A549 (cell line): ENCODE data around the gene SYNPR. TPM values are rescaled to one million over a fixed set of nuclear protein-coding genes. Genes with fewer than 3 reads are reported as not detected.

ENCODE experiments used
- ATAC-seq, 2 experiments: fragments of 200-7000 bp in 1 of 2; fragments of >200 bp in 1 of 2; cut with Nextera tagmentation in 1 of 2; cut with Tn5 transposase in 1 of 2; 3 replicates each; pipeline versions ENCODE4 v1.8.0 to v1.9.1; 2018 to 2020; ENCODE audit warnings: mild to moderate bottlenecking in 1 of 2, moderate library complexity in 1 of 2
- CTCF ChIA-PET: fragments of 300-600 bp; sonication (Branson Sonifier 250); formaldehyde crosslinking; extraction: SDS; loops from one replicate; lab custom pipeline; 2021; ENCODE audit warnings: antibody characterized with exemption, inconsistent platforms; lab: Yijun Ruan, JAX
- POLR2A ChIA-PET: fragments of 350-600 bp; formaldehyde crosslinking; extraction: SDS; loops from one replicate; lab custom pipeline; 2021; ENCODE audit warnings: antibody characterized with exemption, inconsistent platforms; lab: Yijun Ruan, JAX
- DNase-seq, 2 experiments: peaks; one replicate each; pipeline versions ENCODE4 v3.0.0 to v3.0.0-alpha.2; 2011 to 2016; ENCODE audit warnings: low read depth in 1 of 2, low spot score in 1 of 2
- FAIRE-seq: peaks from 2 replicates; lab custom pipeline; 2011; peaks lifted over from hg19 to GRCh38; lab: Jason Lieb, UNC
- H3K27ac ChIP-seq, 2 experiments: fragments of >200 bp; sonication (Bioruptor Twin); formaldehyde crosslinking; 3 replicates each; pipeline ENCODE4 v1.5.1; 2016 to 2017
- H3K4me1 ChIP-seq: fragments of >200 bp; sonication (Bioruptor Twin); formaldehyde crosslinking; 3 replicates; pipeline ENCODE4 v1.6.1; 2016
- H3K4me2 ChIP-seq: fragments of >200 bp; sonication (Bioruptor Twin); formaldehyde crosslinking; 3 replicates; pipeline ENCODE4 v1.6.1; 2016
- H3K4me3 ChIP-seq: fragments of >200 bp; sonication (Bioruptor Twin); formaldehyde crosslinking; 3 replicates; pipeline ENCODE4 v1.5.1; 2016
- H3K9me3 ChIP-seq: fragments of >200 bp; sonication (Bioruptor Twin); formaldehyde crosslinking; 3 replicates; pipeline ENCODE4 v1.6.1; 2016
- BHLHE40 ChIP-seq: IDR thresholded peaks from 2 replicates; pipeline ENCODE4 v1.6.1; 2012; ENCODE audit warnings: low read depth, low read length, inconsistent platforms
- CTCF ChIP-seq: fragments of >200 bp; sonication (Bioruptor Twin); formaldehyde crosslinking; IDR thresholded peaks from 3 replicates; pipeline ENCODE4 v1.5.1; 2016
- FOSB ChIP-seq: fragments of 250-450 bp; sonication (Bioruptor Pico); IDR thresholded peaks from 2 replicates; pipeline ENCODE4 v1.5.0; 2020; ENCODE audit warnings: mild to moderate bottlenecking, moderate library complexity
- HMGXB4 ChIP-seq: fragments of 250-450 bp; sonication (Bioruptor Pico); IDR thresholded peaks from 2 replicates; pipeline ENCODE4 v1.5.0; 2021; ENCODE audit warnings: mild to moderate bottlenecking, moderate library complexity, borderline replicate concordance
- HOXB5 ChIP-seq: fragments of 250-450 bp; sonication (Bioruptor Pico); IDR thresholded peaks from 2 replicates; pipeline ENCODE4 v1.5.0; 2020; ENCODE audit warnings: mild to moderate bottlenecking, moderate library complexity
- JUN ChIP-seq, 2 experiments: fragments of >200 bp; sonication (Bioruptor Twin); formaldehyde crosslinking; IDR thresholded peaks; 2 replicates in 1 of 2; 3 replicates in 1 of 2; pipeline ENCODE4 v1.6.1; 2016 to 2017
- MYC ChIP-seq: IDR thresholded peaks from 2 replicates; pipeline ENCODE4 v1.6.1; 2012; ENCODE audit warnings: mild to moderate bottlenecking, inconsistent platforms, low read length, improper control_type of control experiment, borderline replicate concordance
- NR3C1 ChIP-seq: fragments of >200 bp; sonication (Bioruptor Twin); formaldehyde crosslinking; IDR thresholded peaks from 3 replicates; pipeline ENCODE4 v1.6.1; 2017
- PHF8 ChIP-seq: fragments of 200-600 bp; sonication (generic); IDR thresholded peaks from 2 replicates; pipeline ENCODE4 v1.6.1; 2016; ENCODE audit warnings: low read depth, mild to moderate bottlenecking, antibody characterized with exemption, moderate library complexity, borderline replicate concordance
- RAD21 ChIP-seq, 2 experiments: fragments of >200 bp in 1 of 2; sonication (Bioruptor Twin) in 1 of 2; formaldehyde crosslinking in 1 of 2; IDR thresholded peaks in 1 of 2; conservative IDR thresholded peaks in 1 of 2; 2 replicates in 1 of 2; 3 replicates in 1 of 2; pipeline ENCODE4 v1.6.1; 2012 to 2018; ENCODE audit warnings: inconsistent platforms in 1 of 2
- RARB ChIP-seq: fragments of 250-450 bp; sonication (Bioruptor Pico); IDR thresholded peaks from 2 replicates; pipeline ENCODE4 v1.8.0; 2021; ENCODE audit warnings: mild to moderate bottlenecking, moderate library complexity
- REST ChIP-seq: fragments of 200-600 bp; sonication (generic); IDR thresholded peaks from 2 replicates; pipeline ENCODE4 v1.6.1; 2016; ENCODE audit warnings: antibody characterized with exemption, mild to moderate bottlenecking, moderate library complexity
- RFX5 ChIP-seq: fragments of 450-650 bp; IDR thresholded peaks from 2 replicates; pipeline ENCODE4 v1.7.1; 2014; ENCODE audit warnings: antibody characterized with exemption, mild to moderate bottlenecking, moderate library complexity
- SMC3 ChIP-seq: fragments of >200 bp; sonication (Bioruptor Twin); formaldehyde crosslinking; IDR thresholded peaks from 3 replicates; pipeline ENCODE4 v1.6.1; 2018; ENCODE audit warnings: inconsistent platforms
- TFCP2L1 ChIP-seq: fragments of 250-450 bp; sonication (Bioruptor Pico); IDR thresholded peaks from 2 replicates; pipeline ENCODE4 v1.5.0; 2021; ENCODE audit warnings: mild to moderate bottlenecking
- ZFP36 ChIP-seq: fragments of 450-650 bp; IDR thresholded peaks from 2 replicates; pipeline ENCODE4 v1.6.1; 2014; ENCODE audit warnings: borderline replicate concordance; ENCODE audit not compliant: partially characterized antibody
- ZSCAN20 ChIP-seq: fragments of 250-450 bp; sonication (Bioruptor Pico); IDR thresholded peaks from 2 replicates; pipeline ENCODE4 v1.8.0; 2022; ENCODE audit warnings: mild to moderate bottlenecking, moderate library complexity
- WGBS: methylation state at CpG from one replicate; pipeline ENCODE4 v1.1.6; 2017; ENCODE audit errors: missing lambda C conversion rate; 5-methylcytosine and 5-hydroxymethylcytosine counted together
- polyA plus RNA-seq, 4 experiments: library from polyadenylated mRNA; depleted of rRNA in 3 of 4; stranded (reverse); fragments of >200 nt; fragmentation: RNase III in 1 of 4; extraction: RNeasy Plus Mini Kit Qiagen cat#74134 plus additional on column Dnase treatment in 1 of 4; gene quantifications; 2 replicates in 3 of 4; 3 replicates in 1 of 4; pipeline ENCODE4 v1.2.3, GENCODE V29; 2011 to 2017

SYNPR gene
- polyA plus RNA-seq, 2 of the 4 experiments (the other 2 are of a cell fraction) = not detected

GRCh38 chr3:63344661-63345060, 66.6 kb downstream of the SYNPR start:
- no peaks in the 10 kb centered on the region for H3K9me3 ChIP-seq
- no peak for DNase-seq
- WGBS = 18% methylated on average over 3 of the region's 3 CpGs
- POLR2A ChIA-PET = no interaction called here
- no peak overlapping the region for H3K4me2 ChIP-seq
- CTCF ChIA-PET = interaction anchor here (2.0 to 2.2 kb wide), 3 partner anchors 474 to 722 kb away, joined by 6 to 11 read pairs (median 10); partner anchors contain the start of gene C3orf49
- TF ChIP-seq HMGXB4 = no peak
- TF ChIP-seq HOXB5 = no peak
- TF ChIP-seq REST = no peak
- no peak for TF ChIP-seq BHLHE40
- TF ChIP-seq FOSB (CRISPR knock-in tag) = no peak
- TF ChIP-seq ZSCAN20 (CRISPR knock-in tag) = no peak
- TF ChIP-seq PHF8 = no peak
- no peak for TF ChIP-seq RFX5
- no peak for TF ChIP-seq NR3C1
- no peak for TF ChIP-seq RARB
- no peak for TF ChIP-seq JUN (IDR thresholded peaks at IDR 0.05)
- no peak for TF ChIP-seq TFCP2L1 (CRISPR knock-in tag)
- H3K4me3 ChIP-seq = no peak overlapping the region
- H3K27ac ChIP-seq = no peak overlapping the region
- 0 out of 3 replicates have a peak, but pooled peaks cover 3% of the 10 kb centered on the region for H3K4me1 ChIP-seq
- FAIRE-seq = no peak
- ATAC-seq = no peak

GRCh38 chr3:63349583-63350573, 71.8 kb downstream of the SYNPR start:
- H3K4me1 ChIP-seq = no peaks in the 10 kb centered on the region
- TF ChIP-seq ZFP36 (no peak), MYC (no peak), RAD21 (conservative IDR thresholded peaks at IDR 0.05 in 1 of 2, IDR thresholded peaks at IDR 0.05 in 1 of 2) (peak; percentile 59 to 63), CTCF (peak; percentile 65), SMC3 (peak; percentile 47; the same call in 2 of the 3 replicates)
- H3K27ac ChIP-seq = no peak overlapping the region
- ATAC-seq (peak; percentile 74 to 86; a peak in 4 of 6 replicates), FAIRE-seq (no peak), DNase-seq (peak; percentile 5 to 49)
- no peak overlapping the region for H3K4me3 ChIP-seq
- under 1% methylated on average over 8 of the region's 8 CpGs for WGBS
- no peaks in the 10 kb centered on the region for H3K9me3 ChIP-seq
- POLR2A ChIA-PET = no interaction called here
- H3K4me2 ChIP-seq = no peak overlapping the region
- CTCF ChIA-PET = interaction anchor here (0.6 to 5.0 kb wide), 22 partner anchors 8 to 644 kb away, joined by 3 to 115 read pairs (median 3); partner anchors contain the start of gene C3orf49
